ENCODE results near the gene TTLL11.

DNA sequence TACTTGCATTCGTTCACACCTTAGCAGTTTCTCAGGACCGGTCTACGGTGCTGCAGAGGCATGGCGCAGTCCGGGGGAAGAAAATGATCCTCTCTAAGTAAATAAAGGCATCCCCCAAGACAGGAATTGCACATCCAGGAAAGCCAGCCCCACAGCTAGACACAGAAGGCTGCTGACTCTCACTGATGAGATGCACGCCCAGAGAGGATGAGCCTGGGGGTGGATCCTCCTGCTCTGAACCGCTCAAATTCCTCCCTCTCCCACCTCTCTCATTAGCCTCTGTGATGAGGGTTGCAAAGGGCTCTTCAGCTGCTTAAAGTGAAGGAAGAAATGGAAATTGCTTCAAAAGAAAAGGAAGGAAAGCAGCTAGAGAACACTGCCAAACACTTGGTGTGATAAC, 132.4 kb downstream of the TTLL11 start:
- TF ChIP-seq, protein P1, sequence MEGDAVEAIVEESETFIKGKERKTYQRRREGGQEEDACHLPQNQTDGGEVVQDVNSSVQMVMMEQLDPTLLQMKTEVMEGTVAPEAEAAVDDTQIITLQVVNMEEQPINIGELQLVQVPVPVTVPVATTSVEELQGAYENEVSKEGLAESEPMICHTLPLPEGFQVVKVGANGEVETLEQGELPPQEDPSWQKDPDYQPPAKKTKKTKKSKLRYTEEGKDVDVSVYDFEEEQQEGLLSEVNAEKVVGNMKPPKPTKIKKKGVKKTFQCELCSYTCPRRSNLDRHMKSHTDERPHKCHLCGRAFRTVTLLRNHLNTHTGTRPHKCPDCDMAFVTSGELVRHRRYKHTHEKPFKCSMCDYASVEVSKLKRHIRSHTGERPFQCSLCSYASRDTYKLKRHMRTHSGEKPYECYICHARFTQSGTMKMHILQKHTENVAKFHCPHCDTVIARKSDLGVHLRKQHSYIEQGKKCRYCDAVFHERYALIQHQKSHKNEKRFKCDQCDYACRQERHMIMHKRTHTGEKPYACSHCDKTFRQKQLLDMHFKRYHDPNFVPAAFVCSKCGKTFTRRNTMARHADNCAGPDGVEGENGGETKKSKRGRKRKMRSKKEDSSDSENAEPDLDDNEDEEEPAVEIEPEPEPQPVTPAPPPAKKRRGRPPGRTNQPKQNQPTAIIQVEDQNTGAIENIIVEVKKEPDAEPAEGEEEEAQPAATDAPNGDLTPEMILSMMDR (IDR thresholded peaks at IDR 0.05) = no peak
- no peak for TF ChIP-seq POLR2A (IDR thresholded peaks at IDR 0.05)
